H1 (cell line): ENCODE results near the gene XAF1. TPM values are rescaled to one million over a fixed set of nuclear protein-coding genes. Genes with fewer than 3 reads are reported as not detected.

Experiments used
- ASH2L ChIP-seq: fragments of 200-600, 300-600 bp; sonication (generic); IDR thresholded peaks from one replicate; pipeline ENCODE4 v1.7.1; 2017; ENCODE audit warnings: low read length
- KDM5A ChIP-seq: fragments of 200-600 bp; IDR thresholded peaks from 2 replicates; pipeline ENCODE4 v1.7.1; 2012; ENCODE audit warnings: mild to moderate bottlenecking, low read length, inconsistent platforms, mixed read lengths
- POLR2AphosphoS5 ChIP-seq: IDR thresholded peaks from 2 replicates; pipeline ENCODE4 v1.6.1; 2011; ENCODE audit warnings: low read depth, low read length
- POU5F1 ChIP-seq: IDR thresholded peaks from 2 replicates; pipeline ENCODE4 v1.6.1; 2011; ENCODE audit warnings: low read depth, mild to moderate bottlenecking, low read length, moderate library complexity
- RFX5 ChIP-seq: IDR thresholded peaks from 2 replicates; pipeline ENCODE4 v1.6.1; 2011; ENCODE audit warnings: low read depth, low read length, improper control_type of control experiment, borderline replicate concordance
- polyA plus RNA-seq, 7 experiments: library from polyadenylated mRNA; depleted of rRNA in 3 of 7; stranded (reverse) in 5 of 7; unstranded in 2 of 7; fragments of >200 nt in 5 of 7; fragments of 200-250 nt in 2 of 7; gene quantifications; 1 replicate in 5 of 7; 2 replicates in 1 of 7; 4 replicates in 1 of 7; pipeline versions ENCODE4 v1.2.1 to v1.2.3, GENCODE V29; 2011 to 2013; ENCODE audit warnings: missing spikeins in 2 of 7, mixed read lengths in 2 of 7
- total RNA-seq: library from RNA; stranded (reverse); fragmentation: NEBNext Ultra II Directional; extraction: Animal tissue kit (Norgen Biotek cat#: 25700); gene quantifications from 2 replicates; pipeline ENCODE4 v1.2.1, GENCODE V29; 2021

The XAF1 gene
- total and polyA plus RNA-seq, 2 of the 8 experiments (the other 6 are each of a cell fraction or from before 2014, with no cell fraction given), result not detected

- TF ChIP-seq POU5F1 (no peak), ASH2L (no peak), KDM5A (no peak), POLR2AphosphoS5 (no peak), RFX5 (no peak)
Observed at GRCh38 chr17:6768447-6768846, 12.6 kb downstream of the XAF1 start (continued).
